GM23338 (cell line): ENCODE results near the gene SPNS1. TPM values are rescaled to one million over a fixed set of nuclear protein-coding genes. Genes with fewer than 3 reads are reported as not detected.

Experiments
- ATAC-seq: fragments of 200-7000 bp; cut with Tn5 transposase; 3 replicates; pipeline ENCODE4 v1.9.1; 2020
- DNase-seq: peaks from one replicate; pipeline ENCODE4 v3.0.0-alpha.2; 2015; ENCODE audit warnings: low spot score
- H2AFZ ChIP-seq: fragments of 200-600 bp; sonication (generic); 2 replicates; pipeline ENCODE4 v1.8.0; 2016; ENCODE audit warnings: antibody characterized with exemption, mild to moderate bottlenecking, moderate library complexity
- H3F3A ChIP-seq: fragments of 200-600 bp; sonication (generic); replicated peaks from 2 replicates; pipeline ENCODE4 v1.8.0; 2017; ENCODE audit warnings: antibody characterized with exemption, mixed run types, low read depth
- H3K27ac ChIP-seq: fragments of 200-600 bp; sonication (generic); 2 replicates; pipeline ENCODE4 v1.6.1; 2016; ENCODE audit warnings: low read depth
- H3K27me3 ChIP-seq: fragments of 200-600 bp; sonication (generic); 2 replicates; pipeline ENCODE4 v1.8.0; 2016; ENCODE audit warnings: mild to moderate bottlenecking, mixed run types, moderate library complexity; ENCODE audit not compliant: insufficient read depth
- H3K36me3 ChIP-seq: fragments of 200-600 bp; sonication (generic); 2 replicates; pipeline ENCODE4 v1.8.0; 2016; ENCODE audit warnings: mild to moderate bottlenecking; ENCODE audit not compliant: insufficient read depth
- H3K4me1 ChIP-seq: fragments of 200-600 bp; sonication (generic); 2 replicates; pipeline ENCODE4 v1.8.0; 2016; ENCODE audit warnings: mild to moderate bottlenecking, moderate library complexity; ENCODE audit not compliant: insufficient read depth
- H3K4me2 ChIP-seq: fragments of 200-600 bp; sonication (generic); 2 replicates; pipeline ENCODE4 v1.7.1; 2017; ENCODE audit warnings: mixed run types
- H3K4me3 ChIP-seq: fragments of 200-600 bp; sonication (generic); 2 replicates; pipeline ENCODE4 v1.6.1; 2016; ENCODE audit warnings: mixed run types
- H3K79me2 ChIP-seq: fragments of 200-600 bp; sonication (generic); replicated peaks from 2 replicates; pipeline ENCODE4 v1.8.0; 2017; ENCODE audit warnings: mild to moderate bottlenecking; ENCODE audit not compliant: insufficient read depth
- H3K9me2 ChIP-seq: fragments of 200-600 bp; sonication (generic); 2 replicates; pipeline ENCODE4 v1.8.0; 2017; ENCODE audit not compliant: insufficient read depth
- H4K20me1 ChIP-seq: fragments of 200-600 bp; sonication (generic); replicated peaks from 2 replicates; pipeline ENCODE4 v1.8.0; 2017; ENCODE audit warnings: mild to moderate bottlenecking; ENCODE audit not compliant: insufficient read depth
- H3K27ac Mint-ChIP-seq: 2 replicates; pipeline ENCODE4 v1.8.0; 2020; ENCODE audit warnings: inconsistent platforms, mild to moderate bottlenecking, moderate library complexity, mixed read lengths
- H3K27me3 Mint-ChIP-seq: 3 replicates; pipeline ENCODE4 v1.8.0; 2022; ENCODE audit warnings: low read depth, mild to moderate bottlenecking, moderate library complexity, mixed read lengths, inconsistent platforms; ENCODE audit not compliant: insufficient read depth, poor library complexity
- H3K36me3 Mint-ChIP-seq: 3 replicates; pipeline ENCODE4 v1.8.0; 2021; ENCODE audit warnings: low read depth, mild to moderate bottlenecking, inconsistent platforms, moderate library complexity, mixed read lengths
- H3K4me1 Mint-ChIP-seq: 3 replicates; pipeline ENCODE4 v1.8.0; 2020; ENCODE audit warnings: mild to moderate bottlenecking, inconsistent platforms, mixed read lengths
- H3K4me3 Mint-ChIP-seq: 3 replicates; pipeline ENCODE4 v1.8.0; 2021; ENCODE audit warnings: moderate library complexity, mild to moderate bottlenecking, inconsistent platforms, mixed read lengths
- H3K9me3 Mint-ChIP-seq: 3 replicates; pipeline ENCODE4 v1.8.0; 2020; ENCODE audit warnings: moderate library complexity, mild to moderate bottlenecking, inconsistent platforms, mixed read lengths
- CREB1 ChIP-seq: fragments of 250-450 bp; sonication (Bioruptor Pico); IDR thresholded peaks from 2 replicates; pipeline ENCODE4 v1.5.0; 2020; ENCODE audit warnings: low read depth, mild to moderate bottlenecking, moderate library complexity
- EZH2 ChIP-seq: fragments of 200-600 bp; sonication (generic); IDR thresholded peaks from one replicate; pipeline ENCODE4 v1.8.0; 2017; ENCODE audit warnings: antibody characterized with exemption, mild to moderate bottlenecking, low read depth; ENCODE audit not compliant: unreplicated experiment
- POLR2AphosphoS5 ChIP-seq: IDR thresholded peaks from 2 replicates; pipeline ENCODE4 v1.6.1; 2016; ENCODE audit warnings: antibody characterized with exemption, low read depth
- STAT1 ChIP-seq: IDR thresholded peaks from one replicate; pipeline ENCODE4 v1.6.1; 2016; ENCODE audit warnings: antibody characterized with exemption; ENCODE audit not compliant: unreplicated experiment
- ZNF114 ChIP-seq: fragments of 250-450 bp; sonication (Bioruptor Pico); IDR thresholded peaks from 2 replicates; pipeline ENCODE4 v1.5.0; 2020; ENCODE audit warnings: mild to moderate bottlenecking, moderate library complexity
- ZNF331 ChIP-seq: fragments of 250-450 bp; sonication (Bioruptor Pico); IDR thresholded peaks from 2 replicates; pipeline ENCODE4 v1.5.0; 2020; ENCODE audit warnings: low read depth, mild to moderate bottlenecking, moderate library complexity
- polyA plus RNA-seq: library from polyadenylated mRNA; unstranded; fragments of >200 nt; fragmentation: Nextera tagmentation; extraction: Ambion mirVana; gene quantifications from 2 replicates; pipeline ENCODE4 v1.2.1, GENCODE V29; 2016
- total RNA-seq: library from RNA; depleted of rRNA; stranded (reverse); fragments of >200 nt; shearing (Covaris generic); gene quantifications from 2 replicates; pipeline ENCODE4 v1.2.3, GENCODE V29; 2014
- TF ChIP-seq, protein P1 (sequence below): fragments of 250-450 bp; sonication (Bioruptor Pico); IDR thresholded peaks from 2 replicates; pipeline ENCODE4 v1.5.0; 2020; ENCODE audit warnings: mild to moderate bottlenecking, moderate library complexity
- TF ChIP-seq, protein P2 (sequence below): IDR thresholded peaks from 2 replicates; pipeline ENCODE4 v1.6.1; 2016; ENCODE audit warnings: antibody characterized with exemption

SPNS1 gene
- total and polyA plus RNA-seq, 2 experiments from 2014 or later = 37.2 to 48.5 TPM

DNA sequence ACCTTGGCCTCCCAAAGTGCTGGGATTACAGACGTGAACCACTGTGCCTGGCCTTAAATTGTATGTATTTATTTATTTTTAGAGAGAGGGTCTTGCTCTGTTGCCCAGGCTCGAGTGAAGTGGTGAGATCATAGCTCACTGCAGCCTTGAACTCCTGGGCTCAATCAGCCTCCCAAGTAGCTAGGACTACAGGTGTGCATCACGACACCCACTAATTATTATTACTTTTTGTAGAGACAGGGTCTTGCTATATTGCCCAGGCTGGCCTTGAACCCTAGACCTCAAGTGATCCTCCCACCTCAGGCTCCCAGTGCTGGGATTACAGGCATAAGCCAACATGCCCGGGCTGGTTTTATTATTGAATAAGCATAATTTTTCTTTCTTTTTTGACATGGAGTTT is 27.9 kb upstream of the SPNS1 start (continued):
- TF ChIP-seq, protein P1, sequence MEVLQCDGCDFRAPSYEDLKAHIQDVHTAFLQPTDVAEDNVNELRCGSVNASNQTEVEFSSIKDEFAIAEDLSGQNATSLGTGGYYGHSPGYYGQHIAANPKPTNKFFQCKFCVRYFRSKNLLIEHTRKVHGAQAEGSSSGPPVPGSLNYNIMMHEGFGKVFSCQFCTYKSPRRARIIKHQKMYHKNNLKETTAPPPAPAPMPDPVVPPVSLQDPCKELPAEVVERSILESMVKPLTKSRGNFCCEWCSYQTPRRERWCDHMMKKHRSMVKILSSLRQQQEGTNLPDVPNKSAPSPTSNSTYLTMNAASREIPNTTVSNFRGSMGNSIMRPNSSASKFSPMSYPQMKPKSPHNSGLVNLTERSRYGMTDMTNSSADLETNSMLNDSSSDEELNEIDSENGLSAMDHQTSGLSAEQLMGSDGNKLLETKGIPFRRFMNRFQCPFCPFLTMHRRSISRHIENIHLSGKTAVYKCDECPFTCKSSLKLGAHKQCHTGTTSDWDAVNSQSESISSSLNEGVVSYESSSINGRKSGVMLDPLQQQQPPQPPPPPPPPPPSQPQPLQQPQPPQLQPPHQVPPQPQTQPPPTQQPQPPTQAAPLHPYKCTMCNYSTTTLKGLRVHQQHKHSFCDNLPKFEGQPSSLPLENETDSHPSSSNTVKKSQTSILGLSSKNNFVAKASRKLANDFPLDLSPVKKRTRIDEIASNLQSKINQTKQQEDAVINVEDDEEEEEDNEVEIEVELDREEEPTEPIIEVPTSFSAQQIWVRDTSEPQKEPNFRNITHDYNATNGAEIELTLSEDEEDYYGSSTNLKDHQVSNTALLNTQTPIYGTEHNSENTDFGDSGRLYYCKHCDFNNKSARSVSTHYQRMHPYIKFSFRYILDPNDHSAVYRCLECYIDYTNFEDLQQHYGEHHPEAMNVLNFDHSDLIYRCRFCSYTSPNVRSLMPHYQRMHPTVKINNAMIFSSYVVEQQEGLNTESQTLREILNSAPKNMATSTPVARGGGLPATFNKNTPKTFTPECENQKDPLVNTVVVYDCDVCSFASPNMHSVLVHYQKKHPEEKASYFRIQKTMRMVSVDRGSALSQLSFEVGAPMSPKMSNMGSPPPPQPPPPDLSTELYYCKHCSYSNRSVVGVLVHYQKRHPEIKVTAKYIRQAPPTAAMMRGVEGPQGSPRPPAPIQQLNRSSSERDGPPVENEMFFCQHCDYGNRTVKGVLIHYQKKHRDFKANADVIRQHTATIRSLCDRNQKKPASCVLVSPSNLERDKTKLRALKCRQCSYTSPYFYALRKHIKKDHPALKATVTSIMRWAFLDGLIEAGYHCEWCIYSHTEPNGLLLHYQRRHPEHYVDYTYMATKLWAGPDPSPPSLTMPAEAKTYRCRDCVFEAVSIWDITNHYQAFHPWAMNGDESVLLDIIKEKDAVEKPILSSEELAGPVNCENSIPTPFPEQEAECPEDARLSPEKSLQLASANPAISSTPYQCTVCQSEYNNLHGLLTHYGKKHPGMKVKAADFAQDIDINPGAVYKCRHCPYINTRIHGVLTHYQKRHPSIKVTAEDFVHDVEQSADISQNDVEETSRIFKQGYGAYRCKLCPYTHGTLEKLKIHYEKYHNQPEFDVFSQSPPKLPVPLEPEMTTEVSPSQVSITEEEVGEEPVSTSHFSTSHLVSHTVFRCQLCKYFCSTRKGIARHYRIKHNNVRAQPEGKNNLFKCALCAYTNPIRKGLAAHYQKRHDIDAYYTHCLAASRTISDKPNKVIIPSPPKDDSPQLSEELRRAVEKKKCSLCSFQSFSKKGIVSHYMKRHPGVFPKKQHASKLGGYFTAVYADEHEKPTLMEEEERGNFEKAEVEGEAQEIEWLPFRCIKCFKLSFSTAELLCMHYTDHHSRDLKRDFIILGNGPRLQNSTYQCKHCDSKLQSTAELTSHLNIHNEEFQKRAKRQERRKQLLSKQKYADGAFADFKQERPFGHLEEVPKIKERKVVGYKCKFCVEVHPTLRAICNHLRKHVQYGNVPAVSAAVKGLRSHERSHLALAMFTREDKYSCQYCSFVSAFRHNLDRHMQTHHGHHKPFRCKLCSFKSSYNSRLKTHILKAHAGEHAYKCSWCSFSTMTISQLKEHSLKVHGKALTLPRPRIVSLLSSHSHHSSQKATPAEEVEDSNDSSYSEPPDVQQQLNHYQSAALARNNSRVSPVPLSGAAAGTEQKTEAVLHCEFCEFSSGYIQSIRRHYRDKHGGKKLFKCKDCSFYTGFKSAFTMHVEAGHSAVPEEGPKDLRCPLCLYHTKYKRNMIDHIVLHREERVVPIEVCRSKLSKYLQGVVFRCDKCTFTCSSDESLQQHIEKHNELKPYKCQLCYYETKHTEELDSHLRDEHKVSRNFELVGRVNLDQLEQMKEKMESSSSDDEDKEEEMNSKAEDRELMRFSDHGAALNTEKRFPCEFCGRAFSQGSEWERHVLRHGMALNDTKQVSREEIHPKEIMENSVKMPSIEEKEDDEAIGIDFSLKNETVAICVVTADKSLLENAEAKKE (CRISPR knock-in tag) = no peak
- no peak for TF ChIP-seq STAT1
- TF ChIP-seq, protein P2, sequence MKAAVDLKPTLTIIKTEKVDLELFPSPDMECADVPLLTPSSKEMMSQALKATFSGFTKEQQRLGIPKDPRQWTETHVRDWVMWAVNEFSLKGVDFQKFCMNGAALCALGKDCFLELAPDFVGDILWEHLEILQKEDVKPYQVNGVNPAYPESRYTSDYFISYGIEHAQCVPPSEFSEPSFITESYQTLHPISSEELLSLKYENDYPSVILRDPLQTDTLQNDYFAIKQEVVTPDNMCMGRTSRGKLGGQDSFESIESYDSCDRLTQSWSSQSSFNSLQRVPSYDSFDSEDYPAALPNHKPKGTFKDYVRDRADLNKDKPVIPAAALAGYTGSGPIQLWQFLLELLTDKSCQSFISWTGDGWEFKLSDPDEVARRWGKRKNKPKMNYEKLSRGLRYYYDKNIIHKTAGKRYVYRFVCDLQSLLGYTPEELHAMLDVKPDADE = no peak
- TF ChIP-seq CREB1 (CRISPR knock-in tag) = no peak

DNA sequence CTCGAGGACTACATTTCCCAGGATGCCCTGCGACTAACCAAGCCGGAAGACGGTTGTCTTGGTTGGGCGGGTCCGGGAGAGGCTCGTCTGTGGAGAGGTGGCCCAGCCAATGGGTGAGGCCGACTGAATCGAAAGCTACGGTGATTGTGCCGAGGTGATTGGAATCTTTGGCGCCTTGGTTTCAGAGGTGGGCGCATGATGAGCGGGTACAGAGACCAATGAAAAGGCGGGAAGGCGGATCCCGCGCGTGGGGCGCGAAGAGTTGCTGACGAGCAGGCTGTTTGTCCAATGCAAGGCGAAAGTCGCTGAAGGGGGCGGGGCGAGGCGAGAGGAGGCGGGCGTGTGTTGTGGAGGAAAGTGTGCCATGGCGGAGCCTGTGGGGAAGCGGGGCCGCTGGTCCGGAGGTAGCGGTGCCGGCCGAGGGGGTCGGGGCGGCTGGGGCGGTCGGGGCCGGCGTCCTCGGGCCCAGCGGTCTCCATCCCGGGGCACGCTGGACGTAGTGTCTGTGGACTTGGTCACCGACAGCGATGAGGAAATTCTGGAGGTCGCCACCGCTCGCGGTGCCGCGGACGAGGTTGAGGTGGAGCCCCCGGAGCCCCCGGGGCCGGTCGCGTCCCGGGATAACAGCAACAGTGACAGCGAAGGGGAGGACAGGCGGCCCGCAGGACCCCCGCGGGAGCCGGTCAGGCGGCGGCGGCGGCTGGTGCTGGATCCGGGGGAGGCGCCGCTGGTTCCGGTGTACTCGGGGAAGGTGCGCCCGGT is 23.7 kb upstream of the SPNS1 start, which contains the start of gene NFATC2IP:
NFATC2IP (plus strand) TSS at position 290 of the 762 bp plus-strand sequence; CDS start at position 365, 75 bp downstream.
- DNase-seq = peak; percentile 100
- ATAC-seq = peak; percentile 97
- Histone ChIP-seq H3K4me3 (peak within 1 kb of the TSS; percentile 79), H3K36me3 (peaks cover 36% of the 10 kb centered on the region), H3K9me2 (no peaks in the 10 kb centered on the region), H3K27me3 (no peaks in the 10 kb centered on the region), H3K79me2 (peaks cover 31% of the 10 kb centered on the region), H3F3A (no peaks in the 10 kb centered on the region; the same call in 1 of the 2 replicates), H2AFZ (peak within 1 kb of the TSS; percentile 35), H3K4me1 (peaks cover 4% of the 10 kb centered on the region; the same call in 1 of the 2 replicates), H3K4me2 (peak within 1 kb of the TSS; percentile 95), H3K27ac (peak within 1 kb of the TSS; percentile 56), H4K20me1 (no peaks in the 10 kb centered on the region; the same call in 1 of the 2 replicates)
- peaks cover 47% of the 10 kb centered on the region for H3K36me3 Mint-ChIP-seq
- peaks cover 15% of the 10 kb centered on the region for H3K27me3 Mint-ChIP-seq
- TF ChIP-seq EZH2 = no peak
- peak; percentile 87 for TF ChIP-seq CREB1 (CRISPR knock-in tag)
- TF ChIP-seq, protein P2 = peak; percentile 90
- no peak for TF ChIP-seq ZNF114 (CRISPR knock-in tag)
- peak; percentile 80 for TF ChIP-seq POLR2AphosphoS5
- no peak for TF ChIP-seq ZNF331 (CRISPR knock-in tag)
- H3K4me3 Mint-ChIP-seq = peak within 1 kb of the TSS; percentile 97
- peak within 1 kb of the TSS; percentile 93 for H3K27ac Mint-ChIP-seq
- no peaks in the 10 kb centered on the region for H3K9me3 Mint-ChIP-seq
- peaks cover 12% of the 10 kb centered on the region; the same call in 2 of the 3 replicates for H3K4me1 Mint-ChIP-seq
